GM10248 (cell line): Measurements from ENCODE around the gene DNAH2.

Experiments used
- CTCF ChIA-PET: fragments of 300-600 bp; sonication (Branson Sonifier 250); formaldehyde crosslinking; extraction: SDS; loops from one replicate; lab custom pipeline; 2021; ENCODE audit warnings: antibody characterized with exemption; lab: Yijun Ruan, JAX
- POLR2A ChIA-PET: fragments of 350-650 bp; sonication (Branson Sonifier 250); formaldehyde crosslinking; extraction: SDS; loops from one replicate; lab custom pipeline; 2020; ENCODE audit warnings: antibody characterized with exemption; lab: Yijun Ruan, JAX
- DNase-seq: peaks from one replicate; pipeline ENCODE4 v3.0.0; 2012; ENCODE audit errors: extremely low spot score
- TF ChIP-seq, protein P1 (sequence below): IDR thresholded peaks from 2 replicates; pipeline ENCODE4 v1.5.1; 2012; ENCODE audit warnings: mild to moderate bottlenecking, low read depth; ENCODE audit errors: extremely low read depth, missing control alignments, control extremely low read depth

The DNAH2 gene

DNA sequence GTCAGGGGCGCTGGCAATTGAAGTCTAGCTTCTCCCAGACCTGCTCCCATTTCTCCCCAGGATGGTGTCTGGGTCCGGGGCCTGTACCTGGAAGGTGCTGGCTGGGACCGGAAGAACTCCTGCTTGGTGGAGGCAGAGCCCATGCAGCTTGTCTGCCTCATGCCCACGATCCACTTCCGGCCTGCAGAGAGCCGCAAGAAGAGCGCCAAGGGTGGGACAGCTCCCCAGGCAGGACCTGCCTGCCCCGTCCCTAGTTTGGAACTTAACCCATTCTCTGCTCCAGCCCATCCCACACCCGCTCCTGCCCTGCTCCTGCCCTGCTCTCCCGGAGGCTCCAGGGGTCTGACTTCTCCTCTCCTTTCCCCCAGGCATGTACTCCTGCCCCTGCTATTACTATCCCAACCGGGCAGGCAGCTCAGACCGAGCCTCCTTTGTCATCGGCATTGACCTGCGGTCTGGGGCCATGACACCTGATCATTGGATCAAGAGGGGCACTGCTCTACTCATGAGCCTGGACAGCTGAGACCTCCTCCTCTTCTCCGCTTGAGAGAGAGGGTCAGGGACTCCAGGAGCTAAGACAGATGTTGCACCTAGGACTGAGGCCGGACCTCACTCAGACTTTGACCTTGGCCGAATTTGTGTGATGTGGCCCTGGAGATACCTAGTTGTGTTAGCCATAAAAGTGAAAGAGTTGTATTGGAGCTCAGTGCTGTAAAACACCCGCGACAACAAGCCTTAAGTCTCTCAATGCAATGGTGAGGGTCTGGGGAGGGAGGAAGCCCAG, 115.7 kb downstream of the DNAH2 start:
- CTCF ChIA-PET = interaction anchor here (0.8 to 4.6 kb wide), 16 partner anchors 8 to 224 kb away, joined by 3 to 29 read pairs (median 4); partner anchors contain the start of genes CYB5D1 and NAA38
- TF ChIP-seq, protein P1, sequence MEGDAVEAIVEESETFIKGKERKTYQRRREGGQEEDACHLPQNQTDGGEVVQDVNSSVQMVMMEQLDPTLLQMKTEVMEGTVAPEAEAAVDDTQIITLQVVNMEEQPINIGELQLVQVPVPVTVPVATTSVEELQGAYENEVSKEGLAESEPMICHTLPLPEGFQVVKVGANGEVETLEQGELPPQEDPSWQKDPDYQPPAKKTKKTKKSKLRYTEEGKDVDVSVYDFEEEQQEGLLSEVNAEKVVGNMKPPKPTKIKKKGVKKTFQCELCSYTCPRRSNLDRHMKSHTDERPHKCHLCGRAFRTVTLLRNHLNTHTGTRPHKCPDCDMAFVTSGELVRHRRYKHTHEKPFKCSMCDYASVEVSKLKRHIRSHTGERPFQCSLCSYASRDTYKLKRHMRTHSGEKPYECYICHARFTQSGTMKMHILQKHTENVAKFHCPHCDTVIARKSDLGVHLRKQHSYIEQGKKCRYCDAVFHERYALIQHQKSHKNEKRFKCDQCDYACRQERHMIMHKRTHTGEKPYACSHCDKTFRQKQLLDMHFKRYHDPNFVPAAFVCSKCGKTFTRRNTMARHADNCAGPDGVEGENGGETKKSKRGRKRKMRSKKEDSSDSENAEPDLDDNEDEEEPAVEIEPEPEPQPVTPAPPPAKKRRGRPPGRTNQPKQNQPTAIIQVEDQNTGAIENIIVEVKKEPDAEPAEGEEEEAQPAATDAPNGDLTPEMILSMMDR = no peak
- DNase-seq = no peak
- POLR2A ChIA-PET = no interaction called here

DNA sequence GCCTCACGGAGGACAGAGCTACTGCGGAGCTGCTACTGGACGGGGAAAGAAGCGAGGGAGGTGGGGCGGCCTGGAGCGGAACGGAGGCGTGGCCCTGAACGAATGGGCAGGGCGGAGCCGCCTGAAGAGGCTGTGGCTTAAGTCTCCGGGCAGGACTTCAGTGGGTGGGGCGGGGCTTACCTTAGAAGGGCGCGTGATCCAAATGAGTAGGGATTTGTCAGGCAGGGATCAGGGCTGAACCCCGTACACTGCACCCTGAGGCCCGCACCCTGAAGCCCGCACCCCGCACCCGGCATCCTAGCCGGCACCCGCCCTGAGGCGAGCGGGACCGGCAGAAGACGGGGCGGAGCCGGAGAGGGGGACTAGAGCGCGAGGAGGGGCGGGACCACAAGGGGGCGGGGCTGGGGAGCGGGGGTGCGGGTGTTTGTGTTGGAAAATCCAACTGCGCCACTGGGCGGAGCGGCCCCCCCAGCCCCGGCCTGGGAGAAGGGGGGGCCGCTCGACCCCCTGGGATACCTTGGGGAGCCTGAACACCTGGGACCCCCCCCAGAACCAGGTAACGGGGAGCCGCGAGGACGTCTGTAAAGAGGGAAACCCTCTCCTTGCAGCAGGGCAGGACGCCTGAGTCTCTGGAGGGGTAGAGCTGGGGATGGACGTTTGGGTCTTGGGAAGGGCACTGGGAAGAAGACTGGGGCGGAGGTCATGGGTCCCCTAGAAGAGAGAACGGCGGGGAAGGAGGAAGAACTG, 116.4 kb downstream of the DNAH2 start, which contains the start of gene KDM6B:
KDM6B (plus strand) TSS at position 423 of the 747 bp plus-strand sequence. CDS start 11,338 bp downstream, outside the sequence.
- TF ChIP-seq, protein P1 = no peak
- peak; percentile 93 for DNase-seq
- ChIA-PET CTCF (interaction anchor here (0.8 to 4.6 kb wide), 18 partner anchors 9 to 224 kb away, joined by 3 to 29 read pairs (median 4); partner anchors contain the start of genes CNTROB, NAA38 and TRAPPC1), POLR2A (no interaction called here)

DNA sequence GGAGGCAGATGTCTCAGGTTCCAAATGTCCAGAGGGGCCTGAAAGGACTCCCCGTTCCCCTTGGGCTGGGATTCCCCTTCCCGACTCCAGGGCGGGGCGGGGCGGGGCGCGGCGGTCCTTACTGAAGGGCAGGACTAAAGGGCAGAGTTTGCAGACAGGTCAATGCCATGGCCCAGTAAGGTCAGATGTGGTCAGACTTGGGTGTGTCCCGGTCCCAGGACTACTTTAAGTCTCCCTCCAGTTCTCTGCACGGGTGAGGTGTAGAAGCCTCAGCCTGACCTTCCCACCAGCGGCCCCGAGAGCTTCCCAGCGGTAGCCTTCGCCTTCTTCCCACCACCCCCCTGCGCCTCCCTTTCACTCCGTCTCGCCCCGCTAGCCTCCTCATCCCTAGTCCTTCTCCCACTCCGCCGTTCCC, 117.0 kb downstream of the DNAH2 start:
- no peak for DNase-seq
- ChIA-PET CTCF (interaction anchor here (0.7 to 4.6 kb wide), 16 partner anchors 9 to 284 kb away, joined by 3 to 29 read pairs (median 4); partner anchors contain the start of genes CNTROB, NAA38 and TRAPPC1), POLR2A (interaction anchor here (0.6 to 1.1 kb wide), 2 partner anchors 23 to 338 kb away, joined by 3 read pairs; partner anchors contain the start of gene NAA38)
- TF ChIP-seq, protein P1 = no peak

DNA sequence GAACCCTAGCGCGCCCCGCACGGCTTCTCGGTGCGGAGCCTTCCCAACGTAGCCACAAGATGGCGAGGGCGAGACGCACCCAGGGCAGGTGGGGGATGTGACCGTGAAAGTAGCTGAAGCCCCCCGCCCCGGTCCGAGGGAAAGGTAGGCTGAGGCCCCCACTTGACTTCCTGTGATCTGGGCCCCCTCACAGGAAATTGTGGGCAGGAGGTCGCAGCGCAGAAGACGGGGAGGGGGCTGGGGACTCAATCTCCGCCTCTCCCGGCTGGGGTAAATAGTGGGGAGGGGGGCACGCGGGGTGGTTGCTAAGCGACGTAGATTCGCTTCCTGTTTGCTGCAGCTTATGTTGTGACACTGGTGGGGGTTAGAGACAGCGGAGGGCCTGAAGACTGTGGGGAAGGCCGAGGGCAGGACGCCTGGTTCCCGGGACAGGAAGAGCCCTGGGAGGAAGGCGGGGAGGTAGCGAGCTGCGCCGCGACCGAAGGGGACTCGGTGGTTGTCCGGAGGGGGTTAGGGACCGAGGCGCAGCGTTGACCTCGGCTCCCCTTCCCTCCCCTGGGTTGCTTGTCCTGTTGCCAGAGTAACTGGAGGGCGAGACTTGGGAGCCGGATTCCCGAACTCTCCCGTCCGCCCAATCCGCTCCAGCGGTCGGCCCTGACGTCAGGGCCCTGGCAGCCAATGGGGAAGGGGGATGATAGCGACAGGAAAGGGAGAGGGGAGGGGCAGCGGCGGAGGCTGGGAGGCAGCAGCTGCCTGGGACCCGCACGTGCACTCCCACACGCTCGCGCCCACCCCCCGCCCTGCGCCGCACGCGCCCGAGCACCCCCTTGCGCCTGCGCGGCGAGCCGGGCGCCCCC, 117.6 kb downstream of the DNAH2 start:
- ChIA-PET CTCF (interaction anchor here (0.7 to 4.6 kb wide), 18 partner anchors 10 to 284 kb away, joined by 3 to 29 read pairs (median 4); partner anchors contain the start of genes CNTROB, NAA38 and TRAPPC1), POLR2A (interaction anchor here (0.6 to 1.1 kb wide), 4 partner anchors 22 to 555 kb away, joined by 3 to 4 read pairs (median 3); partner anchors contain the start of gene NAA38)
- TF ChIP-seq, protein P1 = peak; percentile 95
- DNase-seq = peak; percentile 92

DNA sequence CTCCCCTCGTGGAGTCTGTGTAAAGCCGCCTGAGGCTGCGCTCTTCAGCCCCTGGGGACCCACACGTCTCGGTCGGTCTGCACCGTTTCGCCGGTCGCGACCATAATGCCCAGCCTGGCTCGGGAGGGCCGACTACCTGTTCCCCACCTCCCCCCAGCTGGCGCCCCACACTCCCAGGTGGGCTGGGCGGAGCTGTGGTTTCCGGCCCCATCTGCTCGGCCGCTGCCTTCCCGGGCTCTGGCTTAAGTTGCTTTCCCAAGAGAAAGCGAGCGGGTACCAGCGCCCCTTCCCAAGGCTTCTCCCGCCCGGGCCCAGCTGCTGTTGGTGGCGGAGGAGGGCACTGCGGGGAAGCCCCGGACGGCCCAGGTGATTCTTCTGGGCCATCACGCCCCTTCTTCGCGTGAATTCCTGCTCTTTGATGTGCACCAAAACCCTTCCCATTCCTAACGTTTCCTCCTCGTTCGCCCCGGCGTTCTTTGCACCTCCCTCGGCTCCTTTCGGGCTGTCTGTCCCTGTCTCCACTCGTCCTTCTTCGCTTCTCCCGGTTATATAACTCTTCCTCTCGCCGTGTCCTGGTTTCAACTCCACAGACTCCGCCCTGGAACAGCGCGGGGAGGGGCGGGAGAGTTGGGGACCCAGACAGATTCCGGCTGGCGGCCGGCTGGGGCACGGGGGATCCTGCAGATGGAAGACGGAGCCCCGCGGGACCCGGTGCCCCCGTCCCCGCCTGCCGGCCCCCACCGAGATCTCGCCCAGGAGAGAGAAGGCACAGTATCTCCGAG, 118.5 kb downstream of the DNAH2 start:
- ChIA-PET POLR2A (interaction anchor here (0.6 to 1.1 kb wide), 3 partner anchors 319 to 556 kb away, joined by 3 to 4 read pairs (median 3); no protein-coding TSS in a partner anchor), CTCF (interaction anchor here (0.9 to 4.6 kb wide), 12 partner anchors 9 to 274 kb away, joined by 3 to 29 read pairs (median 6); no protein-coding TSS in a partner anchor)
- TF ChIP-seq, protein P1 = no peak
- no peak for DNase-seq
